MM.1S (cell line): ENCODE data around the gene CCSER2.
"Not testable (repeated sequence)": the region's sequence is repeated elsewhere in the genome, so short reads cannot be mapped to it uniquely, and the experiment has no call there.

Source experiments
- DNase-seq: peaks from one replicate; pipeline ENCODE4 v3.0.0-alpha.2; 2015
- H2AFZ ChIP-seq: fragments of 300-600 bp; sonication (generic); 2 replicates; pipeline ENCODE4 v1.6.0; 2016; ENCODE audit warnings: antibody characterized with exemption, low read length
- H3F3A ChIP-seq: fragments of 300-600 bp; sonication (generic); 2 replicates; pipeline ENCODE4 v1.6.1; 2016; ENCODE audit warnings: mild to moderate bottlenecking, antibody characterized with exemption, low read length, moderate library complexity, mixed read lengths; ENCODE audit not compliant: insufficient read depth
- H3K27ac ChIP-seq: fragments of 300-600 bp; sonication (generic); 2 replicates; pipeline ENCODE4 v1.5.1; 2016; ENCODE audit warnings: mild to moderate bottlenecking, low read length
- H3K27me3 ChIP-seq: fragments of 300-600 bp; sonication (generic); replicated peaks from 2 replicates; pipeline ENCODE4 v1.6.0; 2016; ENCODE audit warnings: low read length; ENCODE audit not compliant: insufficient read depth
- H3K36me3 ChIP-seq: fragments of 300-600 bp; sonication (generic); replicated peaks from 2 replicates; pipeline ENCODE4 v1.6.1; 2016; ENCODE audit warnings: mild to moderate bottlenecking, low read length, mixed read lengths; ENCODE audit not compliant: insufficient read depth
- H3K4me1 ChIP-seq: fragments of 300-600 bp; sonication (generic); 2 replicates; pipeline ENCODE4 v1.6.1; 2016; ENCODE audit warnings: low read length, mixed read lengths
- H3K4me2 ChIP-seq: fragments of 300-600 bp; sonication (generic); 2 replicates; pipeline ENCODE4 v1.6.0; 2016; ENCODE audit warnings: low read depth, low read length
- H3K4me3 ChIP-seq: fragments of 300-600 bp; sonication (generic); 2 replicates; pipeline ENCODE4 v1.5.1; 2016; ENCODE audit warnings: low read length, mixed read lengths
- H3K79me2 ChIP-seq: fragments of 300-600 bp; sonication (generic); 2 replicates; pipeline ENCODE4 v1.6.1; 2016; ENCODE audit warnings: mixed run types, low read length, mixed read lengths
- H3K9ac ChIP-seq: fragments of 300-600 bp; sonication (generic); 2 replicates; pipeline ENCODE4 v1.6.1; 2016; ENCODE audit warnings: low read length, mixed read lengths
- H3K9me2 ChIP-seq: fragments of 300-600 bp; sonication (generic); replicated peaks from 2 replicates; pipeline ENCODE4 v1.6.1; 2016; ENCODE audit warnings: mild to moderate bottlenecking, low read length, mixed read lengths; ENCODE audit not compliant: insufficient read depth
- H3K9me3 ChIP-seq: fragments of 300-600 bp; sonication (generic); replicated peaks from 2 replicates; pipeline ENCODE4 v1.6.1; 2016; ENCODE audit warnings: mild to moderate bottlenecking, low read length, mixed read lengths; ENCODE audit not compliant: insufficient read depth
- H4K20me1 ChIP-seq: fragments of 300-600 bp; sonication (generic); 2 replicates; pipeline ENCODE4 v1.6.1; 2016; ENCODE audit warnings: mild to moderate bottlenecking, low read length, moderate library complexity, mixed read lengths; ENCODE audit not compliant: insufficient read depth
- EZH2 ChIP-seq: fragments of 300-600 bp; sonication (generic); optimal IDR thresholded peaks from 2 replicates; pipeline ENCODE3; 2017; ENCODE audit warnings: low read depth, mild to moderate bottlenecking, antibody characterized with exemption, low read length, mixed read lengths
- EZH2phosphoT487 ChIP-seq: fragments of 300-600 bp; sonication (generic); IDR thresholded peaks from 2 replicates; pipeline ENCODE4 v1.6.1; 2018; ENCODE audit warnings: antibody characterized with exemption, low read length
- TF ChIP-seq, protein P1 (sequence below): fragments of 300-600 bp; sonication (generic); IDR thresholded peaks from 2 replicates; pipeline ENCODE4 v1.5.1; 2016; ENCODE audit warnings: antibody characterized with exemption, low read length, mixed read lengths

The CCSER2 gene

DNA sequence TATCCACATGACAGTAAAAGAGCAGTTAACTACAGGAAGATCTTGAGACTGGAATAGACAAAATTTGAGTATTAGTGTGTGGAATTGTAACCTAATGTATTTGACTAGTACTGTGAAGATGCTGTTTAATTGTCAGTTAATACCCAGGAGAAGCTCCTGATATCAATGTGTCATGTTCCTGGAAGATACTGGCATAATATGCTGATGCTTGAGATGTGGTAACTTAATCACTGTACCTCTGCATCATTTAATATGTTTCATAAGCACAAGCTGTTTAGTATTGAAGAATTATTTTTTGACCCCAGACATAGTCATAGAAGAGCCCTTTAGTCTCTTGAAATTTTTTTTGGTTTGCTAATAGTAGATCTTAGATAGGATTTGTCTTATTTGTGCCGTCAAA lies 15.4 kb downstream of the CCSER2 start:
- Histone ChIP-seq H3K27ac (no peak overlapping the region), H3K9ac (no peak overlapping the region), H3K9me3 (no peaks in the 10 kb centered on the region), H3K4me3 (no peak overlapping the region), H3K4me2 (no peak overlapping the region), H4K20me1 (no peaks in the 10 kb centered on the region; the same call in 1 of the 2 replicates), H3K4me1 (no peaks in the 10 kb centered on the region), H3K27me3 (no peaks in the 10 kb centered on the region), H3F3A (no peaks in the 10 kb centered on the region), H2AFZ (no peak overlapping the region), H3K9me2 (no peaks in the 10 kb centered on the region), H3K79me2 (peaks cover 23% of the 10 kb centered on the region; the same call in 1 of the 2 replicates), H3K36me3 (no peaks in the 10 kb centered on the region)
- no peak for DNase-seq
- TF ChIP-seq, protein P1, sequence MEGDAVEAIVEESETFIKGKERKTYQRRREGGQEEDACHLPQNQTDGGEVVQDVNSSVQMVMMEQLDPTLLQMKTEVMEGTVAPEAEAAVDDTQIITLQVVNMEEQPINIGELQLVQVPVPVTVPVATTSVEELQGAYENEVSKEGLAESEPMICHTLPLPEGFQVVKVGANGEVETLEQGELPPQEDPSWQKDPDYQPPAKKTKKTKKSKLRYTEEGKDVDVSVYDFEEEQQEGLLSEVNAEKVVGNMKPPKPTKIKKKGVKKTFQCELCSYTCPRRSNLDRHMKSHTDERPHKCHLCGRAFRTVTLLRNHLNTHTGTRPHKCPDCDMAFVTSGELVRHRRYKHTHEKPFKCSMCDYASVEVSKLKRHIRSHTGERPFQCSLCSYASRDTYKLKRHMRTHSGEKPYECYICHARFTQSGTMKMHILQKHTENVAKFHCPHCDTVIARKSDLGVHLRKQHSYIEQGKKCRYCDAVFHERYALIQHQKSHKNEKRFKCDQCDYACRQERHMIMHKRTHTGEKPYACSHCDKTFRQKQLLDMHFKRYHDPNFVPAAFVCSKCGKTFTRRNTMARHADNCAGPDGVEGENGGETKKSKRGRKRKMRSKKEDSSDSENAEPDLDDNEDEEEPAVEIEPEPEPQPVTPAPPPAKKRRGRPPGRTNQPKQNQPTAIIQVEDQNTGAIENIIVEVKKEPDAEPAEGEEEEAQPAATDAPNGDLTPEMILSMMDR: no peak
- TF ChIP-seq EZH2phosphoT487 (no peak), EZH2 (no peak)

DNA sequence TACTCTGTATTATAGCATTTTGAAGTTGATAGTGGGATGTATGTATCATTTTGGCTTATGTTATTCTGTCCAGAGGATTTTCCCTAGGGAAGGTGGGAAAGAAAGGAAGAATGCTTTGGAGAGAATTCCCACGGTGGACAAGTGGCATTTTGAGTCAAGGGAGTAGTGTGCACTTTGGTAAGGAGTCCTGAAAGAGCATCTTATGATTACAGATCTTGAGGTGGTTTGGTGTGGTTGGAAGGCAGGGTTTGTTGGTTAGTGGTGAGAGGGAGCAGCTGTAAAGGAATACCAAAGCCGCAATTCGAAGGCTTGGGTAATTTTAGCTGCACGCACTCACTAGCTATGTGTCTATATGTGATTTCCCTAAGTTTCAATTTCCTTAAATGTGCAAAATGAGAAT lies 16.1 kb downstream of the CCSER2 start:
- H3K9me3 ChIP-seq: no peaks in the 10 kb centered on the region
- no peak for DNase-seq
- no peaks in the 10 kb centered on the region; the same call in 1 of the 2 replicates for H4K20me1 ChIP-seq
- no peaks in the 10 kb centered on the region for H3K36me3 ChIP-seq
- H3K27me3 ChIP-seq: no peaks in the 10 kb centered on the region
- no peak overlapping the region for H2AFZ ChIP-seq
- no peaks in the 10 kb centered on the region for H3F3A ChIP-seq
- no peak overlapping the region for H3K27ac ChIP-seq
- no peak overlapping the region for H3K9ac ChIP-seq
- no peaks in the 10 kb centered on the region for H3K4me1 ChIP-seq
- no peak overlapping the region for H3K4me2 ChIP-seq
- TF ChIP-seq, protein P1: no peak
- no peak for TF ChIP-seq EZH2
- TF ChIP-seq EZH2phosphoT487: no peak
- no peak overlapping the region for H3K4me3 ChIP-seq
- no peaks in the 10 kb centered on the region for H3K9me2 ChIP-seq
- H3K79me2 ChIP-seq: peaks cover 23% of the 10 kb centered on the region; the same call in 1 of the 2 replicates

DNA sequence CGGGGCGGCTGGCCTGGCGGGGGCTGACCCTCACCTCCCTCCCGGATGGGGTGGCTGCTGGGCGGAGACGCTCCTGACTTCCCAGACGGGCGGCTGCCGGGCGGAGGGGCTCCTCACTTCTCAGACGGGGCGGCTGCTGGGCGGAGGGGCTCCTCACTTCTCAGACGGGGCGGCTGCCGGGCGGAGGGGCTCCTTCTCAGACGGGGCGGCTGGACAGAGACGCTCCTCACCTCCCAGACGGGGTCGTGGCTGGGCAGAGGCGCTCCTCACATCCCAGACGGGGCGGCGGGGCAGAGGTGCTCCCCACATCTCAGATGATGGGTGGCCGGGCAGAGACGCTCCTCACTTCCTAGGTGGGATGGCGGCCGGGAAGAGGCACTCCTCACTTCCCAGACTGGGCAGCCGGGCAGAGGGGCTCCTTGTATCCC lies 19.2 kb downstream of the CCSER2 start:
- H3K9ac ChIP-seq, H3K36me3 ChIP-seq, H3K9me3 ChIP-seq, H4K20me1 ChIP-seq, H3F3A ChIP-seq, H3K4me2 ChIP-seq, H3K4me1 ChIP-seq, H3K27me3 ChIP-seq, H2AFZ ChIP-seq, H3K9me2 ChIP-seq, DNase-seq, H3K4me3 ChIP-seq, H3K27ac ChIP-seq: not testable (repeated sequence)
- peaks cover 17% of the 10 kb centered on the region; the same call in 1 of the 2 replicates for H3K79me2 ChIP-seq

DNA sequence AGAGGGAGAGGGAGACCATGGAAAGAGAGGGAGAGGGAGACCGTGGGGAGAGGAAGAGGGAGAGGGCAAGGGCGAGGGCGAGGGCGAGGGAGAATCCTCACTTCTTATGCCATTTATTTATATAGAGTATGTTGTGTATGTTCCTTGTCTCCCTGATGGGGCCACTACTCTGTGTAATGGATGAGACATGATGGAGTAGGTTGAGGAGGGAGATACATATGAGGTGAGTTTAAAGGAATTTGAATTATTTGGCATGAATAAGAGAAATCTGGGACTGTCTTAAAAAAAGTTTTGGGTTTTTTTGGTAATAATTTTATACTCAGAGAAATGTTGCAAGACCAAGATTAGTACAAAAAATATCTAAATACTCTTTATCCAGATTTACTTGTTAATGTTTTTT lies 20.1 kb downstream of the CCSER2 start:
- H3K4me1 ChIP-seq: no peaks in the 10 kb centered on the region
- H3K36me3 ChIP-seq: no peaks in the 10 kb centered on the region
- no peaks in the 10 kb centered on the region for H3K9me2 ChIP-seq
- H3K27ac ChIP-seq: no peak overlapping the region
- H3K4me2 ChIP-seq: no peak overlapping the region
- no peaks in the 10 kb centered on the region for H3K27me3 ChIP-seq
- H3K4me3 ChIP-seq: no peak overlapping the region
- no peaks in the 10 kb centered on the region for H3F3A ChIP-seq
- H2AFZ ChIP-seq: no peak overlapping the region
- H4K20me1 ChIP-seq: no peaks in the 10 kb centered on the region
- H3K79me2 ChIP-seq: peaks cover 17% of the 10 kb centered on the region; the same call in 1 of the 2 replicates
- DNase-seq: no peak
- no peaks in the 10 kb centered on the region for H3K9me3 ChIP-seq
- TF ChIP-seq EZH2: no peak
- TF ChIP-seq, protein P1: no peak
- no peak for TF ChIP-seq EZH2phosphoT487
- H3K9ac ChIP-seq: no peak overlapping the region
